Measurements from ENCODE around the gene CACNA1E. TPM values are rescaled to one million over a fixed set of nuclear protein-coding genes. Genes with fewer than 3 reads are reported as not detected.
A peak's percentile ranks its signal among the peaks of the same experiment; 100 is the strongest.
"Not testable (repeated sequence)": the region's sequence is repeated elsewhere in the genome, so short reads cannot be mapped to it uniquely, and the experiment has no call there.

The CACNA1E gene
- total RNA-seq, 2 experiments from 2014 or later = not detected

DNA sequence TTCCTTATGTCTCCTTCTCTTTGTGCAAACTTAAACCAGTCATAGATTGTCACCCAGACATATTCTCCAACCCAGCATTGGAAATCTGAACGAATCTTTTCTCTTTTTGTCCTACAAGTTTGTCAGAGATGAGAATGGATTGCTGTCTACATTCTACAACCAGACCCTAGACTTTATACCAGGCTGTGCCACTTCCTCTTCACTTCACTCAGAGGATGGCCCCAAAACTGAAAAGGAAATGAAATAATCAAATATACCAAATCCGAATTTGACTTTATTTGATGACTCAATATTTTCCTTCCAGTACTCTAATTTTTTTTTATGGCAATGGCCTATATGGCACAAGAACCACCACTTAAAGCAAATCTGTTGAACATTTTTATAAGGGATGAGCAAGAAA is 321.7 kb downstream of the CACNA1E start:
- DNase-seq (no peak), ATAC-seq (peak; percentile 44)
- Mint-ChIP-seq H3K27me3 (peaks cover 4% of the 10 kb centered on the region), H3K9me3 (ENCODE audit: low read depth) (no peaks in the 10 kb centered on the region), H3K4me1 (no peaks in the 10 kb centered on the region), H3K4me3 (no peak overlapping the region), H3K36me3 (ENCODE audit: low read depth) (no peaks in the 10 kb centered on the region), H3K27ac (no peak overlapping the region)
- CTCF ChIA-PET = no interaction called here
- POLR2A ChIA-PET = no interaction called here
- intact Hi-C loops (cut with DNase I, micrococcal nuclease) = no loop called here

DNA sequence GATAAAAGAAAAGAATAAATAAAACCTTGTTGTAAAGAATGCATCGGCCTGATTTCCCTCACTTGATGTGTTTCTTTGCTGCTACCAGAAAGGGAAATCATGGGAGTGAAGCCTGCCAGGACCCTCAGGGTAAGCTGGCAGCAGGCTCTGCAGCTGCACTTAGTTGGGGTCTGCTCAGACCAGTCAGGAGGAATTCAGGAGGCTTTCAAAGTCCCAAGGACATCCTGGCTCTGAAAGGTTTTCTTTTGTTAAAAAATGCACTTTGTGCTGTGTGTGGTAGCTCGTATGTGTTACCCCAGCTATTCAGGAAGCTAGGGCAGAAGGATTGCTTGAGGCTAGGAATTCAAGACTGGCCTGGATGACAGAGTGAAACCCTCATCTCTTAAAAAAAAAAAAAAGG is 323.4 kb downstream of the CACNA1E start:
- H3K4me1 Mint-ChIP-seq = no peaks in the 10 kb centered on the region
- ATAC-seq = no peak
- no peaks in the 10 kb centered on the region for H3K36me3 Mint-ChIP-seq (ENCODE audit: low read depth)
- no peak overlapping the region for H3K27ac Mint-ChIP-seq
- no peak for DNase-seq
- ChIA-PET CTCF (no interaction called here), POLR2A (no interaction called here)
- no peaks in the 10 kb centered on the region for H3K9me3 Mint-ChIP-seq (ENCODE audit: low read depth)
- intact Hi-C loops (cut with DNase I, micrococcal nuclease) = no loop called here
- no peak overlapping the region for H3K4me3 Mint-ChIP-seq
- H3K27me3 Mint-ChIP-seq = peaks cover 9% of the 10 kb centered on the region

- no peaks in the 10 kb centered on the region for H3K9me3 Mint-ChIP-seq (ENCODE audit: low read depth)
- no peak overlapping the region for H3K27ac Mint-ChIP-seq
- intact Hi-C loops (cut with DNase I, micrococcal nuclease) = no loop called here
- no peaks in the 10 kb centered on the region for H3K4me1 Mint-ChIP-seq
- no peak for DNase-seq
- no peaks in the 10 kb centered on the region for H3K36me3 Mint-ChIP-seq (ENCODE audit: low read depth)
- CTCF ChIA-PET = no interaction called here
- POLR2A ChIA-PET = no interaction called here
- peaks cover 9% of the 10 kb centered on the region for H3K27me3 Mint-ChIP-seq
- H3K4me3 Mint-ChIP-seq = no peak overlapping the region
- ATAC-seq = no peak
Observed at GRCh38 chr1:181807251-181807650, 323.9 kb downstream of the CACNA1E start.

GRCh38 chr1:181809991-181810545 is 326.8 kb downstream of the CACNA1E start:
- Mint-ChIP-seq H3K27me3 (peaks cover 7% of the 10 kb centered on the region), H3K4me1 (no peaks in the 10 kb centered on the region), H3K27ac (no peak overlapping the region), H3K4me3 (no peak overlapping the region), H3K9me3 (ENCODE audit: low read depth) (no peaks in the 10 kb centered on the region), H3K36me3 (ENCODE audit: low read depth) (no peaks in the 10 kb centered on the region)
- ATAC-seq = no peak
- ChIA-PET CTCF (interaction anchor here (0.8 kb wide), 1 partner anchor 18 kb away, joined by 3 read pairs; no protein-coding TSS in a partner anchor), POLR2A (no interaction called here)
- intact Hi-C loops (cut with DNase I, micrococcal nuclease) = no loop called here
- no peak for DNase-seq

DNA sequence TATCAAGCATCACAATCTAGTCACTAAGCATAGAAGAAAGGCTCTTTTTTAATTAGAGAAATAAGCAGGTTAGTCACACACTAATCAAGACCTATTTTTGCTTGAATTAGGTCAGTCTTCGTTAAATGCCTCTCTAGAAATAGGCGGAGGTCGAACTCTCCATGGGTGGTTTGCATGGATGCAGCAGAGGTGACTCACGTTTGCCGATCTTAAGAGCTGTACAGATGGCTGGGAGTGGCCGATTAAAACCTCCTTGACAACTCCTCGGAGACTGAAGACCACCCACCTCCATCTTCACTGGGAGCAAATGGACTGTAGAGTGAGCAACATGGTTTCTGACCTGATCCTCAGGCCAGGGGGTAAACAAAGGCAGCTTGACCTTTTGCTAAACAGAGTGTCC is 328.9 kb downstream of the CACNA1E start:
- DNase-seq (no peak), ATAC-seq (no peak)
- no peaks in the 10 kb centered on the region for H3K36me3 Mint-ChIP-seq (ENCODE audit: low read depth)
- no peaks in the 10 kb centered on the region for H3K4me1 Mint-ChIP-seq
- H3K27ac Mint-ChIP-seq = no peak overlapping the region
- intact Hi-C loops (cut with DNase I, micrococcal nuclease) = no loop called here
- no peak overlapping the region for H3K4me3 Mint-ChIP-seq
- CTCF ChIA-PET = no interaction called here
- H3K9me3 Mint-ChIP-seq (ENCODE audit: low read depth) = no peaks in the 10 kb centered on the region
- POLR2A ChIA-PET = no interaction called here
- H3K27me3 Mint-ChIP-seq = peaks cover 4% of the 10 kb centered on the region

- Mint-ChIP-seq H3K4me1 (no peaks in the 10 kb centered on the region), H3K4me3 (no peak overlapping the region), H3K36me3 (ENCODE audit: low read depth) (no peaks in the 10 kb centered on the region), H3K27me3 (peaks cover 4% of the 10 kb centered on the region), H3K27ac (no peak overlapping the region), H3K9me3 (ENCODE audit: low read depth) (no peaks in the 10 kb centered on the region)
- CTCF ChIA-PET = interaction anchor here (0.6 kb wide), 1 partner anchor 70 kb away, joined by 5 read pairs; no protein-coding TSS in a partner anchor
- DNase-seq = no peak
- intact Hi-C loops (cut with DNase I, micrococcal nuclease) = no loop called here
- ATAC-seq = no peak
- POLR2A ChIA-PET = no interaction called here
Observed at GRCh38 chr1:181813266-181813665, 329.9 kb downstream of the CACNA1E start.

- no peak overlapping the region for H3K4me3 Mint-ChIP-seq
- DNase-seq = no peak
- intact Hi-C loops (cut with DNase I, micrococcal nuclease) = no loop called here
- ChIA-PET CTCF (interaction anchor here (0.8 kb wide), 1 partner anchor 630 kb away, joined by 3 read pairs; no protein-coding TSS in a partner anchor), POLR2A (no interaction called here)
- no peak overlapping the region for H3K27ac Mint-ChIP-seq
- H3K9me3 Mint-ChIP-seq (ENCODE audit: low read depth) = no peaks in the 10 kb centered on the region
- H3K4me1 Mint-ChIP-seq = no peaks in the 10 kb centered on the region
- H3K27me3 Mint-ChIP-seq = peaks cover 5% of the 10 kb centered on the region
- no peaks in the 10 kb centered on the region for H3K36me3 Mint-ChIP-seq (ENCODE audit: low read depth)
- no peak for ATAC-seq
Observed at GRCh38 chr1:181816608-181817007, 333.3 kb downstream of the CACNA1E start.

- Mint-ChIP-seq H3K27me3 (peaks cover 9% of the 10 kb centered on the region), H3K27ac (no peak overlapping the region), H3K4me3 (no peak overlapping the region), H3K4me1 (no peaks in the 10 kb centered on the region), H3K36me3 (ENCODE audit: low read depth) (no peaks in the 10 kb centered on the region), H3K9me3 (ENCODE audit: low read depth) (no peaks in the 10 kb centered on the region)
- ChIA-PET CTCF (interaction anchor here (0.8 kb wide), 1 partner anchor 630 kb away, joined by 3 read pairs; no protein-coding TSS in a partner anchor), POLR2A (no interaction called here)
- ATAC-seq (no peak), DNase-seq (no peak)
- intact Hi-C loops (cut with DNase I, micrococcal nuclease) = no loop called here
Observed at GRCh38 chr1:181817091-181817490, 333.8 kb downstream of the CACNA1E start.

DNA sequence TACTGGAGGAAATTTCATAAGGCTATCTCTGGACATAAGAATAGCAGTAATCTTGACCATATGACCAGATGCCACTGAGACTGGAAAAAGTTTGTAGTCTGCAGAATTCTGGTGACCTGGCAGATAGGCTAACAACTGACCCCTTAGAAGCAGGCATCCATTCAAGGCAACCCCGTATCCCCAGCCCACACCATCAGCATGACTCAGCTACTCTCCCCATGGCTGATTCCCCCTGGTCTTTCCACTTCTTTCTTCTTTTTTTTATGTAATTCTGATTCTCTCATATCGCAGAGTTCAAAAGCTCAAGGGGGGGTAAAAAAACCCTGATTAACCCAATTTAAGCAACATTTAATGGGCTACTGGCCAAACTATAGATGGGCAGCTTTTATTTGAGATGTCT is 335.1 kb downstream of the CACNA1E start:
- intact Hi-C loops (cut with DNase I, micrococcal nuclease) = no loop called here
- ChIA-PET POLR2A (no interaction called here), CTCF (no interaction called here)
- DNase-seq = no peak
- H3K4me1 Mint-ChIP-seq = no peaks in the 10 kb centered on the region
- ATAC-seq = no peak
- no peak overlapping the region for H3K27ac Mint-ChIP-seq
- H3K36me3 Mint-ChIP-seq (ENCODE audit: low read depth) = no peaks in the 10 kb centered on the region
- no peaks in the 10 kb centered on the region for H3K9me3 Mint-ChIP-seq (ENCODE audit: low read depth)
- H3K4me3 Mint-ChIP-seq = no peak overlapping the region
- peaks cover 13% of the 10 kb centered on the region for H3K27me3 Mint-ChIP-seq

GRCh38 chr1:181818943-181819342 is 335.6 kb downstream of the CACNA1E start:
- Mint-ChIP-seq H3K27ac (no peak overlapping the region), H3K36me3 (ENCODE audit: low read depth) (no peaks in the 10 kb centered on the region), H3K9me3 (ENCODE audit: low read depth) (no peaks in the 10 kb centered on the region), H3K27me3 (peaks cover 13% of the 10 kb centered on the region), H3K4me1 (no peaks in the 10 kb centered on the region), H3K4me3 (no peak overlapping the region)
- intact Hi-C loops (cut with DNase I, micrococcal nuclease) = no loop called here
- no peak for ATAC-seq
- POLR2A ChIA-PET = no interaction called here
- DNase-seq = no peak
- CTCF ChIA-PET = no interaction called here

- ChIA-PET POLR2A (no interaction called here), CTCF (no interaction called here)
- Mint-ChIP-seq H3K4me3 (no peak overlapping the region), H3K9me3 (ENCODE audit: low read depth) (peaks cover 3% of the 10 kb centered on the region), H3K4me1 (no peaks in the 10 kb centered on the region), H3K27ac (no peak overlapping the region), H3K27me3 (peaks cover 13% of the 10 kb centered on the region), H3K36me3 (ENCODE audit: low read depth) (no peaks in the 10 kb centered on the region)
- intact Hi-C loops (cut with DNase I, micrococcal nuclease) = no loop called here
- ATAC-seq = no peak
- DNase-seq = no peak
Observed at GRCh38 chr1:181821701-181822100, 338.4 kb downstream of the CACNA1E start.

GRCh38 chr1:181832173-181832880 is 349.0 kb downstream of the CACNA1E start:
- H3K27ac Mint-ChIP-seq; H3K36me3 Mint-ChIP-seq (ENCODE audit: low read depth); intact Hi-C loops (cut with DNase I, micrococcal nuclease); CTCF ChIA-PET; ATAC-seq; H3K27me3 Mint-ChIP-seq; H3K4me3 Mint-ChIP-seq; DNase-seq; POLR2A ChIA-PET; H3K4me1 Mint-ChIP-seq: not testable (repeated sequence)
- peaks cover 12% of the 10 kb centered on the region for H3K9me3 Mint-ChIP-seq (ENCODE audit: low read depth)
